ENCODE measurements around the gene MTF1.

The MTF1 gene

GRCh38 chr1:37828410-37829074, 30.9 kb downstream of the MTF1 start:
- no peak for DNase-seq (ENCODE audit: low read depth in 2 of 2)

- DNase-seq (ENCODE audit: low read depth in 2 of 2): no peak
These were observed 33.9 kb downstream of the MTF1 start for GRCh38 chr1:37825506-37825905.

- DNase-seq (ENCODE audit: low read depth in 2 of 2): no peak
These were observed 35.4 kb downstream of the MTF1 start for GRCh38 chr1:37824001-37824400.

GRCh38 chr1:37822906-37823815, 36.2 kb downstream of the MTF1 start:
- DNase-seq (ENCODE audit: low read depth in 2 of 2): peak in 1 of 2 donors; percentile 16

- DNase-seq (ENCODE audit: low read depth in 2 of 2): no peak
These were observed 37.9 kb downstream of the MTF1 start for GRCh38 chr1:37821481-37821880.

GRCh38 chr1:37817481-37817880, 41.9 kb downstream of the MTF1 start:
- no peak for DNase-seq (ENCODE audit: low read depth in 2 of 2)

- DNase-seq (ENCODE audit: low read depth in 2 of 2): no peak
These were observed 45.1 kb downstream of the MTF1 start for GRCh38 chr1:37814252-37814651.

GRCh38 chr1:37813529-37814145, 45.8 kb downstream of the MTF1 start:
- DNase-seq (ENCODE audit: low read depth in 2 of 2): no peak

GRCh38 chr1:37811027-37811655, 48.3 kb downstream of the MTF1 start:
- DNase-seq (ENCODE audit: low read depth in 2 of 2): peak; percentile 33 to 43

- no peak for DNase-seq (ENCODE audit: low read depth in 2 of 2)
These were observed 49.5 kb downstream of the MTF1 start for GRCh38 chr1:37809942-37810341.

- DNase-seq (ENCODE audit: low read depth in 2 of 2): no peak
These were observed 50.7 kb downstream of the MTF1 start for GRCh38 chr1:37808369-37809319.

GRCh38 chr1:37807555-37808368, 51.6 kb downstream of the MTF1 start, which contains the start of the genes C1orf122 and YRDC:
C1orf122 (plus strand) TSS chr1:37807790; CDS start chr1:37808405, 615 bp downstream.
YRDC (minus strand) TSS chr1:37808208; CDS start chr1:37808180, 28 bp downstream.
- peak; percentile 86 to 92 for DNase-seq (ENCODE audit: low read depth in 2 of 2)

GRCh38 chr1:37807220-37807554, 52.2 kb downstream of the MTF1 start:
- DNase-seq (ENCODE audit: low read depth in 2 of 2): no peak

- DNase-seq (ENCODE audit: low read depth in 2 of 2): no peak
These were observed 57.0 kb downstream of the MTF1 start for GRCh38 chr1:37802439-37802838.

- DNase-seq (ENCODE audit: low read depth in 2 of 2): no peak
These were observed 61.5 kb downstream of the MTF1 start for GRCh38 chr1:37797750-37798345.

- no peak for DNase-seq (ENCODE audit: low read depth in 2 of 2)
These were observed 63.9 kb downstream of the MTF1 start for GRCh38 chr1:37795340-37796125.

GRCh38 chr1:37794372-37795339, 64.7 kb downstream of the MTF1 start:
- no peak for DNase-seq (ENCODE audit: low read depth in 2 of 2)

All from stimulated activated CD8-positive, alpha-beta memory T cell treated with anti-CD3 and anti-CD28 coated beads, Interleukin-7, amount 100 ng/mL, for 4 hours (primary cell).